Neutrophil (primary cell): Measurements from ENCODE around the gene IQCM.
"Not testable (repeated sequence)": the region's sequence is repeated elsewhere in the genome, so short reads cannot be mapped to it uniquely, and the experiment has no call there.

Experiments used
- H3K27ac ChIP-seq: fragments of 200-600 bp; sonication (generic); 2 replicates; pipeline ENCODE4 v1.5.1; 2016; ENCODE audit warnings: mild to moderate bottlenecking, moderate library complexity
- H3K27me3 ChIP-seq: fragments of 200-600 bp; sonication (generic); 2 replicates; pipeline ENCODE4 v1.6.0; 2016; ENCODE audit warnings: mild to moderate bottlenecking
- H3K36me3 ChIP-seq: fragments of 200-600 bp; sonication (generic); 2 replicates; pipeline ENCODE4 v1.5.1; 2017
- H3K4me1 ChIP-seq, 2 experiments: fragments of 200-600 bp in 1 of 2; sonication (generic) in 1 of 2; 1 replicate in 1 of 2; 2 replicates in 1 of 2; pipeline versions ENCODE4 v1.5.1 to v1.6.1; 2013 to 2016; ENCODE audit warnings: low read depth in 1 of 2, low read length in 1 of 2, mild to moderate bottlenecking in 1 of 2, moderate library complexity in 1 of 2; ENCODE audit not compliant: control insufficient read depth in 1 of 2, insufficient read depth in 1 of 2
- H3K4me3 ChIP-seq, 2 experiments: fragments of 200-600 bp in 1 of 2; sonication (generic) in 1 of 2; 1 replicate in 1 of 2; 2 replicates in 1 of 2; pipeline ENCODE4 v1.5.1; 2013 to 2016; ENCODE audit warnings: low read depth in 1 of 2, low read length in 1 of 2, mild to moderate bottlenecking in 1 of 2, moderate library complexity in 1 of 2
- H3K9me3 ChIP-seq: fragments of 200-600 bp; sonication (generic); 2 replicates; pipeline ENCODE4 v1.5.1; 2016
- TF ChIP-seq, protein P1 (sequence below): fragments of 200-600 bp; sonication (generic); IDR thresholded peaks from 2 replicates; pipeline ENCODE4 v1.5.1; 2016; ENCODE audit warnings: antibody characterized with exemption

IQCM gene

DNA sequence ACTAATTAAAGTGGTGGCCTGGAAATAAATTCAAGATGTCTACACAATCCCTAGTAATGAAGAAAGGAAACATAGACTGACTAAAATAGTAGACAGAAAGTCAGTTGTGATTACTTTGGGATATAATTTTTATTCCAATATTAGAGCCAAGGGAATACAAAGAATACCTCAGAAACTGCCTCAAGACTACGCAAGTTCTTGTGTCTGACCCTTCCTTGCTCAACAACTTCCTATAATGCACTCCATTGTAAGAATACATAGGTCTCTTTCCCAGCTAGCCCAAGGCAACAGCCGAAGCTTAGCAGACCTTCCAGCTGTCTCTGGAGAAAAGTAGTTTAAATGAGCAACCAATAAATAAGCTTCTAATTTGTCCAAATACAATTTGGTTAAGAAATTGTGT lies 315.9 kb downstream of the IQCM start:
- Histone ChIP-seq H3K36me3 (no peaks in the 10 kb centered on the region), H3K27me3 (no peaks in the 10 kb centered on the region), H3K4me3 (no peak overlapping the region), H3K4me1 (no peaks in the 10 kb centered on the region), H3K9me3 (no peaks in the 10 kb centered on the region), H3K27ac (no peak overlapping the region)
- TF ChIP-seq, protein P1, sequence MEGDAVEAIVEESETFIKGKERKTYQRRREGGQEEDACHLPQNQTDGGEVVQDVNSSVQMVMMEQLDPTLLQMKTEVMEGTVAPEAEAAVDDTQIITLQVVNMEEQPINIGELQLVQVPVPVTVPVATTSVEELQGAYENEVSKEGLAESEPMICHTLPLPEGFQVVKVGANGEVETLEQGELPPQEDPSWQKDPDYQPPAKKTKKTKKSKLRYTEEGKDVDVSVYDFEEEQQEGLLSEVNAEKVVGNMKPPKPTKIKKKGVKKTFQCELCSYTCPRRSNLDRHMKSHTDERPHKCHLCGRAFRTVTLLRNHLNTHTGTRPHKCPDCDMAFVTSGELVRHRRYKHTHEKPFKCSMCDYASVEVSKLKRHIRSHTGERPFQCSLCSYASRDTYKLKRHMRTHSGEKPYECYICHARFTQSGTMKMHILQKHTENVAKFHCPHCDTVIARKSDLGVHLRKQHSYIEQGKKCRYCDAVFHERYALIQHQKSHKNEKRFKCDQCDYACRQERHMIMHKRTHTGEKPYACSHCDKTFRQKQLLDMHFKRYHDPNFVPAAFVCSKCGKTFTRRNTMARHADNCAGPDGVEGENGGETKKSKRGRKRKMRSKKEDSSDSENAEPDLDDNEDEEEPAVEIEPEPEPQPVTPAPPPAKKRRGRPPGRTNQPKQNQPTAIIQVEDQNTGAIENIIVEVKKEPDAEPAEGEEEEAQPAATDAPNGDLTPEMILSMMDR: no peak

DNA sequence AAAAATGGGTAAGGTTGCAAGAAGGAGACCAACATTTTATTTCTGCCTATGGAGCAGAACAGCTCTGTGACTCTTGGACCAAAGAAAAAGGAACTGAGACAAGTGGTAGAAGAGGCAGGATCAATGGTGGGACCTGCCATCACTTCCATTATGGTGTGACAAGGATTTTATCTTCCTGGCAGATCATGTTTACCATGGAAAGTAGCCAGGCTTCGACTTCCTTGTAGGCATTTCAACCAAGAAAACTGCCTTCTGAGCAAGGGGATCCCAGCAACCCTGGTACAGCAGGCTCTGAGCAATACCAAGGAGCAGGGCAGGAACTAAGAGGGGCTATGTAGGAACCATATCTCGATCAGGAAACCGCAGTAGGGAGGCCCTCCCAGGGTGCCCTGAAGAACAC lies 317.4 kb downstream of the IQCM start:
- TF ChIP-seq, protein P1: no peak
- H3K4me3 ChIP-seq: no peak overlapping the region
- H3K9me3 ChIP-seq: no peaks in the 10 kb centered on the region
- no peak overlapping the region for H3K27ac ChIP-seq
- H3K27me3 ChIP-seq: no peaks in the 10 kb centered on the region
- no peaks in the 10 kb centered on the region for H3K4me1 ChIP-seq
- no peaks in the 10 kb centered on the region for H3K36me3 ChIP-seq

DNA sequence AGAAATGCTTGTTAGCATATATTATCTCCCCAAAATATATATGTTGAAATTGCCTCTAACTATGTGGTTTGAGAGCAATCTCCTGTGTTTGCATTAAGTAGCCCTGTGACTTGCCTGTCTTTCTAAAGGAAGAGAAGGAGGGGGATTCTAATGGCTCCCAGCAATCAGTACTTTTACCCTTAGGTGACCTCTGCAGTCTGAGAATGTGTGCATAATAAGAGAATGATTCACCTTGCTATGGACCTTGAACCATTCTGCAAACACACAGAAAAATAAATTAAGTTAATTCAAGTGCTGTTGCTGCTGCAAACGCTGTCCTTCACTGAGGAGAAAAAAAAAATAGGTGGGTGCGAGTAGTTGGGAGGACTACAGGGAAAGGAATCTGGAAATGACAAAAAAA lies 322.2 kb downstream of the IQCM start:
- Histone ChIP-seq H3K4me1 (no peaks in the 10 kb centered on the region), H3K36me3 (no peaks in the 10 kb centered on the region), H3K27me3 (no peaks in the 10 kb centered on the region), H3K9me3 (no peaks in the 10 kb centered on the region), H3K27ac (no peak overlapping the region), H3K4me3 (no peak overlapping the region)
- TF ChIP-seq, protein P1: no peak

DNA sequence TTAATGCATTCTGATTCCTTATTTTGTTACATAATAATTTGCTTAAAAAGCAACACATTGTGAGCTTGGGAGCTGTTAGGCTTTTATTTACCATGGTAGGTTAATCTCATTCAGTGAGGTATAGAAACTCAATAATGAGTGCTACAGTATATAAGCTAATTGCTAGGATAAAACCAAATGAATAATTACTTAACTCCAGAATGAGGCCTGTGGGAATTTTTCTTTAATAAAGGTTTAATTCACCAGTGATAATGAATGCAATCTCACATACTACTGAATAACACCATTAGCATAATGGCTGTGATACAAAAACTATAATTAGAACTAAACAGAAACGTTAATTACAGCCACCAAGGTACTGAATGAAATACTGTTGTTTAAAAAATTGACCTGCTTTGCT lies 326.3 kb downstream of the IQCM start:
- H3K4me3 ChIP-seq: no peak overlapping the region
- TF ChIP-seq, protein P1: no peak

DNA sequence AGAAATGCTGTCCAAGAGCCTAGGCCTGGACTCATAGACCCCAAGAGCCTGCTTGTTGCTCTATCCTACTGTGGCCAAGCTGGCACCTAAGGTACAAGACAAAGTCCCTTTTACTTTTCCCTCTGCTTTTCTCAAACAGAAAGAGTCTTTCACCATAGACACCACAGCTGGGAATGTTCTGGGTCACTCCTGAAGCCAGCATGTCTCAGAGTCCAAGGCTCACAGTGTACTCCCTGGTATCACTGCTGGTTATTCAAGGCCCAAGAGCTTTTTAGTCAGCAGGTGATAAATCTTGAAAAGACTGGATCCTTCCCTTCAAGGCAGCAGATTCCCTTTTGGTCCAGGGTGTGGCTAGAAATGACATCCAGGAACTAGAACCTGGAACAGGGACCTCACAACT lies 328.8 kb downstream of the IQCM start:
- Histone ChIP-seq H3K27me3 (no peaks in the 10 kb centered on the region), H3K4me3 (no peak overlapping the region), H3K4me1 (no peaks in the 10 kb centered on the region), H3K36me3 (no peaks in the 10 kb centered on the region), H3K27ac (no peak overlapping the region), H3K9me3 (no peaks in the 10 kb centered on the region)
- TF ChIP-seq, protein P1: no peak

More for the DNA sequence above, 326.3 kb downstream of the IQCM start:
- Histone ChIP-seq H3K9me3 (no peaks in the 10 kb centered on the region), H3K4me1 (no peaks in the 10 kb centered on the region), H3K27me3 (no peaks in the 10 kb centered on the region), H3K36me3 (no peaks in the 10 kb centered on the region), H3K27ac (no peak overlapping the region)

DNA sequence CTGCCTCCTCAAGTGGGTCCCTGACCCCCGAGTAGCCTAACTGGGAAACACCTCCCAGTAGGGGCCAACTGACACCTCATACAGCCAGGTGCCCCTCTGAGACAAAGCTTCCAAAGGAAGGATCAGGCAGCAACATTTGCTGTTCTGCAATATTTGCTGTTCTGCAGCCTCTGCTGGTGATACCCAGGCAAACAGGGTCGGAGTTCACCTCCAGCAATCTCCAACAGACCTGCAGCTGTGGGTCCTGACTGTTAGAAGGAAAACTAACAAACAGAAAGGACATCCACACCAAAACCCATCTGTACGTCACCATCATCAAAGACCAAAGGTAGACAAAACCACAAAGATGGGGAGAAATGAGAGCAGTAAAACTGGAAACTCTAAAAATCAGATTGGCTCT lies 347.0 kb downstream of the IQCM start:
- not testable (repeated sequence) for H3K36me3 ChIP-seq, H3K4me1 ChIP-seq

More for the DNA sequence above, 347.0 kb downstream of the IQCM start:
- not testable (repeated sequence) for H3K9me3 ChIP-seq, H3K27ac ChIP-seq, H3K4me3 ChIP-seq, H3K27me3 ChIP-seq
